DMS 273 (cell line): Measurements from ENCODE around the gene SMC1A.

ENCODE experiments used
- DNase-seq: peaks from one replicate; lab custom pipeline; 2025; ENCODE audit not compliant: unreplicated experiment; lab: John Stamatoyannopoulos, UW

The SMC1A gene

GRCh38 chrX:53347948-53348347 lies 74.5 kb downstream of the SMC1A start:
- no peak for DNase-seq

GRCh38 chrX:53340852-53341645 lies 81.4 kb downstream of the SMC1A start:
- no peak for DNase-seq

- DNase-seq, result no peak
Measured at GRCh38 chrX:53337101-53337500, 85.4 kb downstream of the SMC1A start.

GRCh38 chrX:53333853-53334252 lies 88.6 kb downstream of the SMC1A start:
- no peak for DNase-seq

GRCh38 chrX:53332204-53332603 lies 90.2 kb downstream of the SMC1A start:
- no peak for DNase-seq

GRCh38 chrX:53330331-53330730 lies 92.1 kb downstream of the SMC1A start:
- no peak for DNase-seq

GRCh38 chrX:53324803-53325202 lies 97.7 kb downstream of the SMC1A start:
- DNase-seq, result no peak
